ENCODE measurements around the gene MSH3. TPM values are rescaled to one million over a fixed set of nuclear protein-coding genes. Genes with fewer than 3 reads are reported as not detected.
A peak's percentile ranks its signal among the peaks of the same experiment; 100 is the strongest.
"Not testable (repeated sequence)": the region's sequence is repeated elsewhere in the genome, so short reads cannot be mapped to it uniquely, and the experiment has no call there.

Gene MSH3
- total RNA-seq, 1 experiment from 2014 or later = 8.4 TPM

DNA sequence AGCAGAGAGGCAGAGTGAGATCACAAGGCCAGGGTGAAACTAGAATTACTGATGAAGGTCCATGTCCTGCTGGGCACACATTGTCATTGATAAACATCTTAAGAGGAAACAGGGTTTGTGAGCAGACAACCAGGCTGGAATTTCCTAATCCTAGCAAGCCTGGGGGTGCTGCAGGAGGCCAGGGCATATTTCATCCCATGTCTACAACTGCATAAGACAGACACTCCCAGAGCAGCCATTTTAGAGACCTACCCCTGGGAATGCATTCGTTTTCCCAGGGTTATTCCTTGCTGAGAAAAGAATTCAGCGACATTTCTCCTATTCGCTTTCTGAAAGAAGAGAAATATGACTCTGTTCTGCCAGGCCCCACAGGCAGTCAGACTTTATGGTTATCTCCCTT, 248.2 kb downstream of the MSH3 start:
- DNase-seq (ENCODE audit: low spot score) = not testable (repeated sequence)

- no peak for DNase-seq (ENCODE audit: low spot score)
Observed at GRCh38 chr5:80904533-80905187, 250.2 kb downstream of the MSH3 start.

DNA sequence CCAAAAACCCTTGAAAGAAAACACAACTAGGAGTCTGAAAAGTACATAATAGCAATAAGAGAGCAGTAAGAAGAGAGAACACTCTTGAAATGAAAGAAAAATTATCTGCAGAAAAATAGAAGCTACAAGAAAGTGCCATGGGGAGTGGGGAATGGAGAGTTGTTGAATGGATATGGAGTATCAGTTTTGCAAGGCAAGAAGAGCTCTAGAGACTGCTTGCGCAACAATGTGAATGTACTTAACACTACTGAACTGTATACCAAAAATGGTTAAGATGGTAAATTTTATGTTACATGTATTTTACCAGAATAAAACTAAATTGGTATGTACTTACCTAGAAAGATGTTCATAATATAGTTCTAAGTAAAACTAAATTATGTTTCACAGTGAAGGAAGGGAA, 251.0 kb downstream of the MSH3 start:
- DNase-seq (ENCODE audit: low spot score) = no peak

DNA sequence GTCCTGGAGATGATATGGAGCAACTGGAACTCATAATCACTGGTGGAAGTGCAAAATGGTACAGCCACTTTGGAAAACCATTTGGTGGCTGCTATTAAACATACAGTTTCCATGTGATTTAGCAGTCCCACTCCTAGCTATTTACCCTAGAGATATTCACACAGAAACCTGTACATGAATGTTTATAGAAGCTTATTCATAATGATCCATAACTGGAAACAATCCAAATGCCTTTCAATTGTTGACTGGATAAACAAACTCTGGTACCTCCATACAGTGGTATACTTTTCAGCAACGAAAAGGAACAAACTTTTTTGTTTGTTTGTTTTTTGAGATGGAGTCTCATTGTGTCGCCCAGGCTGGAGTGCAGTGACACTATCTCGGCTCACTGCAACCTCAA, 258.0 kb downstream of the MSH3 start:
- no peak for DNase-seq (ENCODE audit: low spot score)

- no peak for DNase-seq (ENCODE audit: low spot score)
Observed at GRCh38 chr5:80915716-80916115, 261.3 kb downstream of the MSH3 start.

- DNase-seq (ENCODE audit: low spot score) = no peak
Observed at GRCh38 chr5:80916676-80917075, 262.2 kb downstream of the MSH3 start.

GRCh38 chr5:80917631-80918030, 263.2 kb downstream of the MSH3 start:
- DNase-seq (ENCODE audit: low spot score) = peak; percentile 20

- DNase-seq (ENCODE audit: low spot score) = no peak
Observed at GRCh38 chr5:80919678-80920196, 265.3 kb downstream of the MSH3 start.

DNA sequence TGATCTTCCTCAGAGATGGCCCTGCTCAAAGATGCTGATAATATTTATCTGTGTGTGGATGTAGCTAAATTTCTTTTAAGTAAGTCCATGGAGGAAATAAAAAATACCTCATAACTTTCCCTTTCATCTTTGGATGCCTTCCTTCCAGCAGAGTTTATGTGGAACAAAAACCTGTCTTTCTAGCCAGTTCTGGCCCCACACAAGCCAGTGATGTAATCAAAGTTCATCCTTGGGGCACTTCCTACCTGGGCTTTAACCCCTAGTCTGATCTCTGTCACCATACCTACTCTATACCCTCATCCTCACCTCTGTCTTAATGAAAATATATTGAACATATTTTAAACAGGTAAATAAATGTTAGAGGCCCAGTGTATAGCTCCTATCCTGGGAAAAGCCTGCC, 265.9 kb downstream of the MSH3 start:
- DNase-seq (ENCODE audit: low spot score) = no peak

- DNase-seq (ENCODE audit: low spot score) = no peak
Observed at GRCh38 chr5:80921026-80921425, 266.6 kb downstream of the MSH3 start.

DNA sequence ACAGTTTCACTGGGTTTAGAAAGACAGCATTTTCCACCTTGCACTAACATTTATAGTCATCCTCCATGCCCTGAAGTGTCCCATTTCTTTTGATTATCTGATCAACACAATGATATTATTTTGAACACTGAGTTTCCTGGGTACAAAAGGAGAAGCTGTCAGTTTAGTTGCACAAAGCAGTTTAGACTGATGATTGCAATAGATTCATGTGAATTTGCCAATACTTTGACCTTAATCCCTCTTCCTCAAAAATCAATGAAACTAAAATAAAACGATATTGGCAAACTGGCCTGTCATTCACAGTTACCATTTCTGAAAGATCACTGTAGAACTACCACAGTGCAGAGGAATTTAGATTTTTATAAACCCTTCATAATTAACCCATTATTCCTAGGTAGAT, 271.5 kb downstream of the MSH3 start:
- DNase-seq (ENCODE audit: low spot score) = no peak

Other genes starting within 250 kb of the MSH3 start
- gene ZFYVE16, start 246.6 kb upstream of the MSH3 start, total RNA-seq (2014; rRNA removed; shearing (Covaris generic)) = 8.5 and 14.4 TPM in 2 replicates
- gene FAM151B, start 166.6 kb upstream of the MSH3 start, total RNA-seq (2014; rRNA removed; shearing (Covaris generic)) = 0.55 and 2.4 TPM in 2 replicates
- not detected in 2 replicates for gene ANKRD34B, start 84.4 kb upstream of the MSH3 start, total RNA-seq (2014; rRNA removed; shearing (Covaris generic))
- 64.4 and 77.7 TPM in 2 replicates for gene DHFR, start 331 bp downstream of the MSH3 start, total RNA-seq (2014; rRNA removed; shearing (Covaris generic))

All from H4 (cell line).